ENCODE data around the gene GPN2.

- TF ChIP-seq RAD21 (conservative IDR thresholded peaks at IDR 0.05) (no peak), MXI1 (conservative IDR thresholded peaks at IDR 0.05; ENCODE audit: poor library complexity, severe bottlenecking) (no peak), TAF1 (IDR thresholded peaks at IDR 0.05; ENCODE audit: low read depth) (no peak), EP300 (conservative IDR thresholded peaks at IDR 0.05; ENCODE audit: poor library complexity, severe bottlenecking) (no peak), POLR2AphosphoS5 (IDR thresholded peaks at IDR 0.05) (no peak)
- TF ChIP-seq, protein P1, sequence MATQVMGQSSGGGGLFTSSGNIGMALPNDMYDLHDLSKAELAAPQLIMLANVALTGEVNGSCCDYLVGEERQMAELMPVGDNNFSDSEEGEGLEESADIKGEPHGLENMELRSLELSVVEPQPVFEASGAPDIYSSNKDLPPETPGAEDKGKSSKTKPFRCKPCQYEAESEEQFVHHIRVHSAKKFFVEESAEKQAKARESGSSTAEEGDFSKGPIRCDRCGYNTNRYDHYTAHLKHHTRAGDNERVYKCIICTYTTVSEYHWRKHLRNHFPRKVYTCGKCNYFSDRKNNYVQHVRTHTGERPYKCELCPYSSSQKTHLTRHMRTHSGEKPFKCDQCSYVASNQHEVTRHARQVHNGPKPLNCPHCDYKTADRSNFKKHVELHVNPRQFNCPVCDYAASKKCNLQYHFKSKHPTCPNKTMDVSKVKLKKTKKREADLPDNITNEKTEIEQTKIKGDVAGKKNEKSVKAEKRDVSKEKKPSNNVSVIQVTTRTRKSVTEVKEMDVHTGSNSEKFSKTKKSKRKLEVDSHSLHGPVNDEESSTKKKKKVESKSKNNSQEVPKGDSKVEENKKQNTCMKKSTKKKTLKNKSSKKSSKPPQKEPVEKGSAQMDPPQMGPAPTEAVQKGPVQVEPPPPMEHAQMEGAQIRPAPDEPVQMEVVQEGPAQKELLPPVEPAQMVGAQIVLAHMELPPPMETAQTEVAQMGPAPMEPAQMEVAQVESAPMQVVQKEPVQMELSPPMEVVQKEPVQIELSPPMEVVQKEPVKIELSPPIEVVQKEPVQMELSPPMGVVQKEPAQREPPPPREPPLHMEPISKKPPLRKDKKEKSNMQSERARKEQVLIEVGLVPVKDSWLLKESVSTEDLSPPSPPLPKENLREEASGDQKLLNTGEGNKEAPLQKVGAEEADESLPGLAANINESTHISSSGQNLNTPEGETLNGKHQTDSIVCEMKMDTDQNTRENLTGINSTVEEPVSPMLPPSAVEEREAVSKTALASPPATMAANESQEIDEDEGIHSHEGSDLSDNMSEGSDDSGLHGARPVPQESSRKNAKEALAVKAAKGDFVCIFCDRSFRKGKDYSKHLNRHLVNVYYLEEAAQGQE (IDR thresholded peaks at IDR 0.05; ENCODE audit: borderline replicate concordance) = no peak
- TF ChIP-seq, protein P2, sequence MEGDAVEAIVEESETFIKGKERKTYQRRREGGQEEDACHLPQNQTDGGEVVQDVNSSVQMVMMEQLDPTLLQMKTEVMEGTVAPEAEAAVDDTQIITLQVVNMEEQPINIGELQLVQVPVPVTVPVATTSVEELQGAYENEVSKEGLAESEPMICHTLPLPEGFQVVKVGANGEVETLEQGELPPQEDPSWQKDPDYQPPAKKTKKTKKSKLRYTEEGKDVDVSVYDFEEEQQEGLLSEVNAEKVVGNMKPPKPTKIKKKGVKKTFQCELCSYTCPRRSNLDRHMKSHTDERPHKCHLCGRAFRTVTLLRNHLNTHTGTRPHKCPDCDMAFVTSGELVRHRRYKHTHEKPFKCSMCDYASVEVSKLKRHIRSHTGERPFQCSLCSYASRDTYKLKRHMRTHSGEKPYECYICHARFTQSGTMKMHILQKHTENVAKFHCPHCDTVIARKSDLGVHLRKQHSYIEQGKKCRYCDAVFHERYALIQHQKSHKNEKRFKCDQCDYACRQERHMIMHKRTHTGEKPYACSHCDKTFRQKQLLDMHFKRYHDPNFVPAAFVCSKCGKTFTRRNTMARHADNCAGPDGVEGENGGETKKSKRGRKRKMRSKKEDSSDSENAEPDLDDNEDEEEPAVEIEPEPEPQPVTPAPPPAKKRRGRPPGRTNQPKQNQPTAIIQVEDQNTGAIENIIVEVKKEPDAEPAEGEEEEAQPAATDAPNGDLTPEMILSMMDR (IDR thresholded peaks at IDR 0.05; ENCODE audit: poor library complexity, severe bottlenecking) = no peak
Measured at GRCh38 chr1:26922901-26923300, 32.8 kb upstream of the GPN2 start.
